Memory B cell (primary cell): ENCODE data around the gene RAB27A.
A peak's percentile ranks its signal among the peaks of the same experiment; 100 is the strongest.

Source experiments
- ATAC-seq: fragments of 150-1000 bp; cut with Tn5 transposase; 2 replicates; pipeline ENCODE4 v1.10.0; 2021; ENCODE audit warnings: low read depth, mild to moderate bottlenecking, moderate library complexity
- DNase-seq, 2 donors: peaks; one replicate each; pipeline ENCODE4 v3.0.0; 2022; ENCODE audit warnings: low spot score in 2 of 2
- H3K27ac Mint-ChIP-seq: one replicate; pipeline ENCODE4 v1.8.0; 2022; ENCODE audit warnings: mild to moderate bottlenecking, moderate library complexity, mixed read lengths
- H3K27me3 Mint-ChIP-seq: one replicate; pipeline ENCODE4 v1.8.0; 2022; ENCODE audit warnings: mixed read lengths
- H3K36me3 Mint-ChIP-seq: one replicate; pipeline ENCODE4 v1.8.0; 2022; ENCODE audit warnings: mild to moderate bottlenecking, mixed read lengths
- H3K4me1 Mint-ChIP-seq: one replicate; pipeline ENCODE4 v1.8.0; 2022; ENCODE audit warnings: mixed read lengths
- H3K4me3 Mint-ChIP-seq: one replicate; pipeline ENCODE4 v1.8.0; 2022; ENCODE audit warnings: mild to moderate bottlenecking, moderate library complexity, mixed read lengths
- H3K9me3 Mint-ChIP-seq: one replicate; pipeline ENCODE4 v1.8.0; 2022; ENCODE audit warnings: mixed read lengths

The RAB27A gene

DNA sequence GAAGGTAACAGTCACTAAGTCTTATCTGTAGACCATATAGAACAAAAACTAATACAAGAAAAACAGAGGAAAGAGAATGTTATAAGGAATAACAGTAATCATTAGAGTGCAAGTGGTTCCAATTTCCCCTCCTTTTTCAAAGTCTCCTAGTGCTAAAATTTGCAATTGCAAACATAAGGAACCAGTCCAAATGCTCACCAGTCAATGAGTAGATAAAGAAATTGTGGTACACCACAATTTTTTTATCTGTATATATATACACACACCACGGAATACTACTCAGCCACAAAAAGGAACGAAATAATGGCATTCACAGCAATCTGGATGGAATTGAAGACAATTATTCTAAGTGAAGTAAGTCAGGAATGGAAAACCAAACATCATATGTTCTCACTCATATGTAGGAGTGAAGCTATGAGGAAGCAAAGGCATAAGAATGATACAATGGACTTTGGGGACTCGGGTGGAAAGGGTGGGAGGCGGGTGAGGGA, 54.0 kb downstream of the RAB27A start:
- no peak overlapping the region for H3K27ac Mint-ChIP-seq
- DNase-seq (no peak), ATAC-seq (no peak)
- peaks cover 12% of the 10 kb centered on the region for H3K36me3 Mint-ChIP-seq
- H3K9me3 Mint-ChIP-seq, result no peaks in the 10 kb centered on the region
- H3K4me1 Mint-ChIP-seq, result no peaks in the 10 kb centered on the region
- H3K4me3 Mint-ChIP-seq, result no peak overlapping the region
- no peaks in the 10 kb centered on the region for H3K27me3 Mint-ChIP-seq

DNA sequence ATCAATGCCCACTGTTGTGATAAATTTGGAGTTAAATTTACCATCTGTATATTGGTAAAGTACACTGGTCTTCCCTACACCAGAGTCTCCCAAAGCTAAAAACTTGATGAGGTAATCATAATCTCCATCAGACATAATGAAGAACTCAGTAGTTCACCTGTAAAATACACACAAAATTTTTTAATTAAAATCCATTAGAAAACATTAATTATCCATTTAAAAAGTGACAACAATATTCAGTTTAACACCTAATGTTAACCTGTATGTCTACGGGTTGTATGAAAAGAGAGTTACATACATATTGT, 54.9 kb downstream of the RAB27A start:
- no peaks in the 10 kb centered on the region for H3K27me3 Mint-ChIP-seq
- H3K4me3 Mint-ChIP-seq, result no peak overlapping the region
- no peak for ATAC-seq
- H3K4me1 Mint-ChIP-seq, result no peaks in the 10 kb centered on the region
- H3K27ac Mint-ChIP-seq, result no peak overlapping the region
- H3K36me3 Mint-ChIP-seq, result peaks cover 10% of the 10 kb centered on the region
- no peaks in the 10 kb centered on the region for H3K9me3 Mint-ChIP-seq
- no peak for DNase-seq

DNA sequence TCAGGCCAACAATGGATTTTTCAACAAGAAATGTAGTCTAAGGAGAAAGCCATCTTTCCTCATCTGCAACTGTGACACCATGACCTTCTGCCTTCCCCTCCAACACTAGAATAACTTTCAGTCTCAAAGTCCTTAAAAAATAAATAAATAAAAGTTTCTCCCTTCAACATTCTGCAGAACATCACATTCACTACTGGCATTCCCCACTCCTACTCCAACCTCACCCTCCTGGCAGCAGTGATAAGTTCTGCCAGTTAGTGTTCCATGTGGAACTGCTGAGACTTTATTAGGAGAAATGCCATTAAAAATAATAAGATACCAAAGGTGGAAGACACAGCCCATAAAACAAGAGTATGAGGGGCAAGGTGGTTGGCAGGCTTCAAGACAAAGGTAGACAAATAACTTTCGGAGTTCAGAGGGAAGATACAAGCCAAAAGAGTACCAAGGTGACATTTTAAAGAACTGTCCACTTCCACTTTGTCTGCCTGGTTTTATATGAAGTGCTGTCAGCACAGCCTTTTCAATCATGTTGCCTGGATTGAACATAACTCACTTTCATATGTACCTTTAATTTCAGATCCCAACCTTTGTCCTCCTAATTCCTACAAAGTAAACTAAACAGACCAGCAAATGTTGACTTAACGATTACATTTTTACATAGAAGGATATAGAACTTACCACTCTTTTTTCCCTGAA, 55.4 kb downstream of the RAB27A start:
- DNase-seq (no peak), ATAC-seq (no peak)
- Mint-ChIP-seq H3K36me3 (peaks cover 10% of the 10 kb centered on the region), H3K9me3 (no peaks in the 10 kb centered on the region), H3K27me3 (no peaks in the 10 kb centered on the region), H3K4me3 (no peak overlapping the region), H3K4me1 (no peaks in the 10 kb centered on the region), H3K27ac (no peak overlapping the region)

DNA sequence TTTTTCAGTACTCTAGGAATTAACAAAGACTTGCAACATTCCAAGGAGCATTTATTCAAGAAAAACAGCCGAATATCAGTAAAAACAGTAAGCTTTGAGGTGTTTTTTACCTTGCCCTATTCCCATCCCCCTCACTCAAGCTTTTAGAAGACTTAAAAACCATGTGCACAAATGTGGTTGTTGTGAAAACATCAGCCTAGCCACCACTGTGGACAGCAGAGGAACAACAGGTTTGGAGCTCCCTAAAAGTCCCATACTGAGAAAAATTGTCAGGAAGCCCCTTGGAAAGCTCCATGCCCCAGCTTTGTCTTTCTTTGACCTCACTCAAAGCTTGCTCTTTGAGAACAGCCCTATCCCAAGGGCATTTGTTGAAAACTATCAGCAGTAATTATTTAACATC, 58.2 kb downstream of the RAB27A start:
- Mint-ChIP-seq H3K27me3 (no peaks in the 10 kb centered on the region), H3K27ac (no peak overlapping the region), H3K36me3 (peaks cover 5% of the 10 kb centered on the region), H3K4me3 (no peak overlapping the region), H3K4me1 (no peaks in the 10 kb centered on the region), H3K9me3 (no peaks in the 10 kb centered on the region)
- ATAC-seq, result no peak
- DNase-seq, result no peak

DNA sequence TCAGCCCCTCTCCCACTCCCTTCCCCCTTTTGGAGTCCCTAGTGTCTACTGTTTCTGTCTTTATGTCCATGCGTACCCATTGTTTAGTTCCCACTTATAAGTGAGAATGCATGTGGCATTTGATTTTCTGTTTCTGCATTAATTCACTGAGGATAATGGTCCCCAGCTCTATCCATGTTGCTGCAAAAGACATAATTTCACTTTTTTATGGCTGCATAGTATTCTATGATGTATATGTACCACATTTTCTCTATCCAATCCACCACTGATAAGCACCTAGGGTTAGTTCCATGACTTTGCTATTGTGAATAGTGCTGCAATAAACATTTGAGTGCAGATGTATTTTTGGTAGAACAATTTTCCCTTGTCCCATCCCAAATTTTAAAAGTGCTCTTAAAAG, 58.7 kb downstream of the RAB27A start:
- Mint-ChIP-seq H3K4me3 (no peak overlapping the region), H3K27ac (peak overlapping the region; percentile 45), H3K9me3 (no peaks in the 10 kb centered on the region), H3K4me1 (no peaks in the 10 kb centered on the region), H3K27me3 (no peaks in the 10 kb centered on the region), H3K36me3 (peaks cover 8% of the 10 kb centered on the region)
- DNase-seq (no peak), ATAC-seq (no peak)

DNA sequence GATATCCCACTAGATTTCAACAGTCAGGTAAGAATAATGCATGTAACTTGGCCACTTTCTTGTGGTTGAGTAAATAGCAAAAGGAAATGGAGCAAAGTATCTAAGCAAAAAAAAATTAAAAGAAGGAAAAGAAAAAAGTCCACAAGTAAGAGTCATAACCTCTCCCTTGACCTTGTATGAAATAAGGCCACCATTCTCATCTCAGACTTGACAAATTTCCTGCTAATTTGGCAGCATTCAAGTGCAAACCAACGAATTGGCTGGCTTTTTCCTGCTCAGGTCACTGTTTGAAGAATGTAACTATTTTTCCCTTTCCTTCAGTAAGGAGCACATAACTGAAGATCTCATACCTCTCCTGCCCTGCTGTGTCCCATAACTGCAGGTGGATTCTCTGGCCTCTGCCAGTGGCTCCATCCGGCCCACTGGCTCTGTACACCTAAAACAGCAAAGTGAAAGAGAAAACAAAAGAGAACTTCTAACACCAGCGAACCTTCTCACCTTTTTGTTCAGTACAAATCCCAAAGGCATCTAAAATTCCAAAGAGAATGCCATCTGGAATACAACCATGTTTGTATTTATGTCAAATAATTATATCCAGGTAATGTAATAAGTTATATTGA, 59.5 kb downstream of the RAB27A start:
- Mint-ChIP-seq H3K27ac (peak overlapping the region; percentile 45), H3K36me3 (peaks cover 8% of the 10 kb centered on the region), H3K9me3 (no peaks in the 10 kb centered on the region), H3K4me1 (no peaks in the 10 kb centered on the region), H3K4me3 (no peak overlapping the region), H3K27me3 (no peaks in the 10 kb centered on the region)
- ATAC-seq (no peak), DNase-seq (no peak)

DNA sequence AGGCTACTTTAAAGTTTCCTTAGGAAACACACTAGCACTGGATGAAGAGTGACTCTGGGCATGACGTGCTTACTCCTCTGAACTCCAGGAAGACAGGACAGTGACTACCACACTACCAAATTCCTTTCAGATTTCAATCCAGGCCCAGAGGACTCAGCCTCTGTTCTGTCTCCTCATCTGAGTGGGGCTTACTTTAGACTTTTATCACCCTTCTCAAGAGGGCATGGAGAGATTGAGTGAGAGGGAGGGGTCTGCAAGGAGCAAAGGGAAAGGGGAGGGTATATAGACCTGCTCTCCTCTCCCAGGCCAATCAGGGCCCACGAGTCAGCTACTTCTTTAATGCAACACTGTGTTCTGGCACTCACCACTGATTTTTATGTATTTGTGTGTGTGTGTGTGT, 63.5 kb downstream of the RAB27A start:
- peaks cover 3% of the 10 kb centered on the region for H3K36me3 Mint-ChIP-seq
- H3K9me3 Mint-ChIP-seq, result no peaks in the 10 kb centered on the region
- no peak overlapping the region for H3K4me3 Mint-ChIP-seq
- DNase-seq (no peak), ATAC-seq (no peak)
- H3K4me1 Mint-ChIP-seq, result peaks cover 28% of the 10 kb centered on the region
- no peaks in the 10 kb centered on the region for H3K27me3 Mint-ChIP-seq
- no peak overlapping the region for H3K27ac Mint-ChIP-seq

DNA sequence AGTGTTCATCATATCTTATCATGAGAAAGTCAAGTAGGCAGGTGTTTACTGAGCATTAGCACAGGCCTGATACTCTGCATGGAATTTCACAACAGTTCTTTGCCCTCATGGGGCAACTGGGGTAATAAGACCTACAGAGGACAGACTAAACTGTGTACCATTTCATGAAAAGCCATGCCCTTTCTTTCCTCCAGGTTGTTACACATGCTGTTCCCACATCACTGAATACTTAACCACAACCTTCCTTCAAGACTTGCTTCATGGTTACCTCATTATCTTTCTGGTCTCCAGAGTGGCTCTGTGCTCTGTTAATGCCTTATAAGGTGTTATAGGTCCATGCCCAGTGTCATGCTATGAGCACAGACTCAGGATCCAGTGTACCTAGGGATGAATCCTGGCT, 64.7 kb downstream of the RAB27A start:
- Mint-ChIP-seq H3K36me3 (peaks cover 3% of the 10 kb centered on the region), H3K27ac (no peak overlapping the region), H3K9me3 (no peaks in the 10 kb centered on the region), H3K4me3 (no peak overlapping the region), H3K4me1 (peaks cover 33% of the 10 kb centered on the region), H3K27me3 (no peaks in the 10 kb centered on the region)
- ATAC-seq (no peak), DNase-seq (no peak)

DNA sequence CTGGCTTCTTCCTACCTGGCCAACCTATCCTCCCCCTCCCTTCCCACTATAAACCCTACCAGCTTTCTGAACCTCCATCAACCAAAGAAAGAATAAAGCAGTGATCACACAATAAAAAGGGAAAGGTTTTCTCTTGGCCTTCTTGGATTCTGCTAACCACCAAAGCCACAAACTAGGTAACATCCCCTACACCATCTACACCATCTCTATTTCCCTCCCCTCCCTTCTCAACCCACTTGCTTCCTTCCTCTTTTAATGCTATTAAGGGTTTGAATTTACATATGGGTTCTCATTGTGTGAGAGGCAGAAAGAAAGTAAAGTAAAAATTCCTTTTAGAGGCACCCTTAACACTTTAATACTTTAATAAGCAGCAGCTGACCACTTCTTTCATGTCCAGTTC, 67.0 kb downstream of the RAB27A start:
- peaks cover 34% of the 10 kb centered on the region for H3K4me1 Mint-ChIP-seq
- DNase-seq (peak in 1 of 2 donors; percentile 46), ATAC-seq (peak; percentile 99)
- peak overlapping the region; percentile 43 for H3K27ac Mint-ChIP-seq
- H3K4me3 Mint-ChIP-seq, result peak overlapping the region; percentile 59
- peaks cover 3% of the 10 kb centered on the region for H3K36me3 Mint-ChIP-seq
- H3K9me3 Mint-ChIP-seq, result no peaks in the 10 kb centered on the region
- H3K27me3 Mint-ChIP-seq, result no peaks in the 10 kb centered on the region

DNA sequence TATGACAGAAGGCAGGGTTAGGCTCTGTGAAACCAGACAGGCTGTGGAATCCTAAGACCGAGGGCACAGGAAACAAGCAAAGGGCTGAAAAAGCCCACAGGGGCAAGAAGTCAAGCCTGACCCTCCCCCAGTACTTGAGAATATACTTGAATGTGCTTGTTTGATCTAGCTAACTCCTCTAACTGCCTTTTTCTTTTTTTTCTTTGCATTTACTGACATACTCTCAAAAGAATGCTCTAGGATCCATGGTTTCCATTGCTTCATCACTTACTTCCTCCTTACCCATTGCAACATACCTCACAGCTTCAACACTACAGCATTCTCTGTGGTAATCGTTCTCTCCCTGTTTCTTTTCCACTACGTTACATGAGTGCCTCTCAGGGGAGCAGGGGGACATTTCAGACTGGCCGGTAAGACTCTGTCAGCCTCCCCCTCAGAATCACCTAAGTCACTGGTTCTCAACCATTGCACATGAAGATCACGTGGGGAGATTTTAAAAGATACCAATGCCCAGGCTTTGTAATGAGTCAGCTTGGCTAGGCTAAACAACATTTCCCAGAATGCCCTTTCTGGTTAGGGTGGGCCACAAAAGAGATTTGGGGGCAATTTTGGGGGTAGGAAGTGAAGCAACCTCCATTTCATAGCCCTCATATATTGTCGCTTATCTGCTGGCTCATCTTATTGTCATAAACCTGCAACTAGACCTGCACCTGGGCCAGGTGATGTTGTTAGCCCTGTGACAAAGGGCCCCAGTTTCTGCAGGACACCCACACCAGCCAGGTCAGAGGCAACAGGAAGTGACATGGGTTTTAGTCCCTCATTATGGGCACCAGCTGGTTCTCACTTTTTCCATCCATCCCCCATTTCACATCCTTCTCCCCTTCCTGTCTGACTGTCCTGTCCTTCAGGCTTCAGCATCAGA, 68.3 kb downstream of the RAB27A start:
- Mint-ChIP-seq H3K4me3 (peak overlapping the region; percentile 39), H3K36me3 (peaks cover 3% of the 10 kb centered on the region), H3K4me1 (peaks cover 35% of the 10 kb centered on the region), H3K9me3 (no peaks in the 10 kb centered on the region), H3K27me3 (no peaks in the 10 kb centered on the region), H3K27ac (peak overlapping the region; percentile 43)
- DNase-seq (no peak), ATAC-seq (no peak)

DNA sequence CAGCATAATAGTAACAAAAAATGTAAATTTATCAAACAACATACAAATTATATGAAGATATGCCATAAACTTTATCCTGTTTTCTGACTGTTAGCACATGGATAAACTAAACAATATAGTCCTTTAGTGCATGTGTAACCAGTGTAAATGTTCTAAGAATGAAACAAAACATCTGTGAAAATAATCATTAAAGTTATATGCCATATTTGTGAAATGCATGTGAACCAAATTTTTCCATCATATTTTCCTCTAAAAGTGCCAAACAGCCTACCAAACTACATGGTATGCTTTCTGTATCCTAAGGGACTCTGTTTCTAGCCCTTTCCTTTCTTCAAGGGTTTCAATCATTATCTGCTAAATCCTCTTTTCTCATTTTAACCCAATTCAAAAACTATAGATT, 69.0 kb downstream of the RAB27A start:
- H3K9me3 Mint-ChIP-seq, result no peaks in the 10 kb centered on the region
- H3K4me3 Mint-ChIP-seq, result no peak overlapping the region
- H3K27ac Mint-ChIP-seq, result no peak overlapping the region
- H3K4me1 Mint-ChIP-seq, result peaks cover 35% of the 10 kb centered on the region
- ATAC-seq (no peak), DNase-seq (no peak)
- no peaks in the 10 kb centered on the region for H3K36me3 Mint-ChIP-seq
- H3K27me3 Mint-ChIP-seq, result no peaks in the 10 kb centered on the region

DNA sequence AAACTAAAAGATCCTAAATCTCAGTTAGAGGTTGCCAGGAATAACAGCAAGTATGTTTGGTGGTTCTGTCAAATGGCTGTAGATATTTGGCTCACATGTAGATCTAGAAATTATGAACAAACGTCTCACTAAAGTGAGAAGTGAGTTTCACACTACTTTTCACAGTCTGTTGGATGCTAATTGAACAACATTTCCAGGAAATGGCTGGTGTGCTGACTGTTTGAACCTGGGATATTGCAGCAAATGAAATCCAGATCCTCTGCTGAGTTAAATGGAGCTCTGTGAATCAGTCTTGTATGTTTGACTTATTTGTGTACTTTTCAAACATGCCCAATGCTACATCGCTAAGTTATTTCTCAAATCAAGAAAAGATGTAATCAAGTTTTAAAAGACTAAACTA, 71.6 kb downstream of the RAB27A start:
- Mint-ChIP-seq H3K36me3 (no peaks in the 10 kb centered on the region), H3K27me3 (no peaks in the 10 kb centered on the region), H3K4me3 (no peak overlapping the region), H3K9me3 (no peaks in the 10 kb centered on the region), H3K27ac (no peak overlapping the region), H3K4me1 (peaks cover 25% of the 10 kb centered on the region)
- no peak for ATAC-seq
- no peak for DNase-seq

DNA sequence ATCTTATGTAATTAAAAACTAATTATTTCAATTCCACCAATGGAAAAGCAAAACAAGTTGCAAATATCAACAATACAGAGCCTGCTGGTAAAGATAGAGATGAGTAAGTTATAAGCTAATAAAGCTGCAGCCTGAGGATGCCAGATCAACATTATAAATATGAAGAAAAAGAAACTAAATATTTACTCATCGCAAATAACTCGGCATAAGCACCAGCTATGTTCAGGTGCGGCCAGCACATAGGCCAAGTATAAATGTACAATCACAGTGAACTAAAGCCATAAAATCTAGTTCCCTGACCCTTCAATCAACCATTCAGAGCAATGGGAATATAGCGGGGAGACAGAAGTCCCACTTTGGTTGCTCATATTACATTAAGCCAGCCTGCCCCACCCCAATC, 85.1 kb downstream of the RAB27A start:
- Mint-ChIP-seq H3K36me3 (peaks cover 6% of the 10 kb centered on the region), H3K4me3 (no peak overlapping the region), H3K9me3 (no peaks in the 10 kb centered on the region), H3K27me3 (no peaks in the 10 kb centered on the region), H3K27ac (no peak overlapping the region), H3K4me1 (no peaks in the 10 kb centered on the region)
- DNase-seq, result no peak
- ATAC-seq, result no peak

DNA sequence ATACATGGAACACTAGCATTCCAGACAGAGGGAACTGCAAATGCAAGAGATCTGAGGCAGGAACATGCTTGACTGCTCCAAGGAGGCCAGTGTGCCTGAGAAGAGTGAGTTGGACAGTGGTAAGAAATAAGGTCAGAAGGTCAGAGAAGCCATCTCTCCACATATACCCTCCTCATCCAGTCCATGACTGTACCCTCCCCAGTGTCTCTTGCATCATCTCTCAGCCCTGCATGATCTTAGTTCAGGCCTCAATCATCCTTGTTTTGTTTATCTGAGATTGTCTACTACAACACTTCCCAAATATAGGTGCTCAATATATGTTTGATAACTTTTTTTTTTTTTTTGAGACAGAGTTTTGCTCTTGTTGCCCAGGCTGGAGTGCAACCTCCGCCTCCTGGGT, 87.4 kb downstream of the RAB27A start:
- Mint-ChIP-seq H3K4me1 (no peaks in the 10 kb centered on the region), H3K9me3 (peaks cover 4% of the 10 kb centered on the region), H3K27ac (peak overlapping the region; percentile 55), H3K27me3 (no peaks in the 10 kb centered on the region), H3K4me3 (no peak overlapping the region), H3K36me3 (peaks cover 8% of the 10 kb centered on the region)
- no peak for ATAC-seq
- DNase-seq, result no peak
